ENCODE results near the gene C10orf67.

GRCh38 chr10:23284674-23285335 is 59.8 kb downstream of the C10orf67 start:
- TF ChIP-seq GTF2F1 (IDR thresholded peaks at IDR 0.05; ENCODE audit: borderline replicate concordance, low read depth, low read length) = no peak
- no peak for TF ChIP-seq HDAC2 (IDR thresholded peaks at IDR 0.05; ENCODE audit: borderline replicate concordance in 1 of 2, low read depth in 2 of 2, low read length in 2 of 2)
- TF ChIP-seq RBBP5 (IDR thresholded peaks at IDR 0.05; ENCODE audit: borderline replicate concordance, low read depth, low read length) = no peak
- TF ChIP-seq EZH2 (IDR thresholded peaks at IDR 0.05; ENCODE audit: low read depth, low read length, severe bottlenecking) = no peak
- TF ChIP-seq TAF7 (optimal IDR thresholded peaks at IDR 0.05; ENCODE audit: borderline replicate concordance, low read depth, low read length) = no peak
- no peak for TF ChIP-seq KDM1A (IDR thresholded peaks at IDR 0.05; ENCODE audit: borderline replicate concordance, low read length)
- no peak for TF ChIP-seq JUN (IDR thresholded peaks at IDR 0.05; ENCODE audit: low read depth, low read length)
- no peak for TF ChIP-seq SUZ12 (IDR thresholded peaks at IDR 0.05; ENCODE audit: low read length)
- TF ChIP-seq RFX5 (IDR thresholded peaks at IDR 0.05; ENCODE audit: borderline replicate concordance, low read depth, low read length) = no peak
- TF ChIP-seq CREB1 (IDR thresholded peaks at IDR 0.05) = no peak
- TF ChIP-seq, protein P1, sequence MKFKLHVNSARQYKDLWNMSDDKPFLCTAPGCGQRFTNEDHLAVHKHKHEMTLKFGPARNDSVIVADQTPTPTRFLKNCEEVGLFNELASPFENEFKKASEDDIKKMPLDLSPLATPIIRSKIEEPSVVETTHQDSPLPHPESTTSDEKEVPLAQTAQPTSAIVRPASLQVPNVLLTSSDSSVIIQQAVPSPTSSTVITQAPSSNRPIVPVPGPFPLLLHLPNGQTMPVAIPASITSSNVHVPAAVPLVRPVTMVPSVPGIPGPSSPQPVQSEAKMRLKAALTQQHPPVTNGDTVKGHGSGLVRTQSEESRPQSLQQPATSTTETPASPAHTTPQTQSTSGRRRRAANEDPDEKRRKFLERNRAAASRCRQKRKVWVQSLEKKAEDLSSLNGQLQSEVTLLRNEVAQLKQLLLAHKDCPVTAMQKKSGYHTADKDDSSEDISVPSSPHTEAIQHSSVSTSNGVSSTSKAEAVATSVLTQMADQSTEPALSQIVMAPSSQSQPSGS (IDR thresholded peaks at IDR 0.05; ENCODE audit: low read length) = no peak
- TF ChIP-seq CTCF (IDR thresholded peaks at IDR 0.05; ENCODE audit: control extremely low read depth in 1 of 3, insufficient read depth in 1 of 3, low read depth in 1 of 3, low read length in 3 of 3) = no peak

All from H1 (cell line).